Activated CD4-positive, alpha-beta T cell treated with anti-CD3 and anti-CD28 coated beads for 36 hours (primary cell): ENCODE measurements around the gene SMYD3. TPM values are rescaled to one million over a fixed set of nuclear protein-coding genes. Genes with fewer than 3 reads are reported as not detected.
A peak's percentile ranks its signal among the peaks of the same experiment; 100 is the strongest.

Source experiments
- ATAC-seq: fragments of 200-7000 bp; cut with Tn5 transposase; one replicate; pipeline ENCODE4 v1.10.0; 2021; ENCODE audit warnings: mild to moderate bottlenecking, moderate library complexity
- CTCF ChIA-PET: fragments of 350-600 bp; sonication (Branson Sonifier 250); formaldehyde crosslinking; loops from one replicate; lab custom pipeline; 2021; ENCODE audit warnings: antibody characterized with exemption; lab: Charles Lee
- POLR2A ChIA-PET: fragments of 350-600 bp; sonication (Branson Sonifier 250); formaldehyde crosslinking; loops from one replicate; lab custom pipeline; 2021; ENCODE audit warnings: antibody characterized with exemption, inconsistent platforms; lab: Charles Lee
- DNase-seq: peaks from one replicate; pipeline ENCODE4 v3.0.0-alpha.2; 2020
- H3K27ac Mint-ChIP-seq: one replicate; pipeline ENCODE4 v1.8.0; 2021; ENCODE audit warnings: mixed read lengths
- H3K27me3 Mint-ChIP-seq: one replicate; pipeline ENCODE4 v1.8.0; 2021; ENCODE audit warnings: mixed read lengths
- H3K36me3 Mint-ChIP-seq: one replicate; pipeline ENCODE4 v1.8.0; 2021; ENCODE audit warnings: low read depth, mixed read lengths
- H3K4me1 Mint-ChIP-seq: one replicate; pipeline ENCODE4 v1.8.0; 2021; ENCODE audit warnings: mixed read lengths
- H3K4me3 Mint-ChIP-seq: one replicate; pipeline ENCODE4 v1.8.0; 2021; ENCODE audit warnings: mild to moderate bottlenecking, moderate library complexity, mixed read lengths
- H3K9me3 Mint-ChIP-seq: one replicate; pipeline ENCODE4 v1.8.0; 2021; ENCODE audit warnings: low read depth, mixed read lengths
- intact Hi-C, 2 experiments: fragments of 100-400 bp; cut with DNase I in 1 of 2; cut with micrococcal nuclease in 1 of 2; formaldehyde crosslinking; loops; one replicate each; pipeline versions ENCODE4 v1.14.2 to v1.15.1; 2022 to 2024; cut with DNase I, micrococcal nuclease
- total RNA-seq, 2 experiments: library from RNA; stranded (reverse); gene quantifications; one replicate each; pipeline ENCODE4 v1.2.3, GENCODE V29; 2021

The SMYD3 gene
- total RNA-seq, 2 experiments from 2014 or later = 17.2 to 18.4 TPM

GRCh38 chr1:246004301-246004700, 502.8 kb downstream of the SMYD3 start:
- ChIA-PET POLR2A (no interaction called here), CTCF (interaction anchor here (0.6 to 1.2 kb wide), 5 partner anchors 15 to 851 kb away, joined by 3 read pairs; no protein-coding TSS in a partner anchor)
- H3K27me3 Mint-ChIP-seq = no peaks in the 10 kb centered on the region
- H3K36me3 Mint-ChIP-seq = no peaks in the 10 kb centered on the region
- H3K27ac Mint-ChIP-seq = no peak overlapping the region
- DNase-seq (no peak), ATAC-seq (no peak)
- H3K4me1 Mint-ChIP-seq = no peaks in the 10 kb centered on the region
- no peaks in the 10 kb centered on the region for H3K9me3 Mint-ChIP-seq
- intact Hi-C loops = loop anchor here in 1 of 2 experiments (10.0 kb wide), 1 partner anchor 340 kb away; no protein-coding TSS in a partner anchor
- no peak overlapping the region for H3K4me3 Mint-ChIP-seq

- intact Hi-C loops = loop anchor here (1.0 to 10.0 kb wide), 5 partner anchors 114 to 924 kb away; no protein-coding TSS in a partner anchor
- ATAC-seq (no peak), DNase-seq (no peak)
- ChIA-PET CTCF (interaction anchor here (0.6 to 1.2 kb wide), 6 partner anchors 111 to 952 kb away, joined by 3 to 8 read pairs (median 3); partner anchors contain the start of gene KIF26B), POLR2A (no interaction called here)
- H3K4me1 Mint-ChIP-seq = no peaks in the 10 kb centered on the region
- H3K36me3 Mint-ChIP-seq = no peaks in the 10 kb centered on the region
- no peak overlapping the region for H3K27ac Mint-ChIP-seq
- no peaks in the 10 kb centered on the region for H3K27me3 Mint-ChIP-seq
- no peak overlapping the region for H3K4me3 Mint-ChIP-seq
- no peaks in the 10 kb centered on the region for H3K9me3 Mint-ChIP-seq
Measured at GRCh38 chr1:246003442-246003730, 503.7 kb downstream of the SMYD3 start.

GRCh38 chr1:246002725-246003441, 504.2 kb downstream of the SMYD3 start:
- Mint-ChIP-seq H3K4me1 (no peaks in the 10 kb centered on the region), H3K9me3 (no peaks in the 10 kb centered on the region), H3K4me3 (no peak overlapping the region), H3K27me3 (no peaks in the 10 kb centered on the region), H3K36me3 (no peaks in the 10 kb centered on the region), H3K27ac (no peak overlapping the region)
- DNase-seq (peak; percentile 92), ATAC-seq (peak; percentile 74)
- CTCF ChIA-PET = interaction anchor here (0.6 to 1.2 kb wide), 6 partner anchors 110 to 951 kb away, joined by 3 to 8 read pairs (median 3); partner anchors contain the start of gene KIF26B
- intact Hi-C loops = loop anchor here (1.0 to 10.0 kb wide), 5 partner anchors 114 to 924 kb away; no protein-coding TSS in a partner anchor
- POLR2A ChIA-PET = no interaction called here

DNA sequence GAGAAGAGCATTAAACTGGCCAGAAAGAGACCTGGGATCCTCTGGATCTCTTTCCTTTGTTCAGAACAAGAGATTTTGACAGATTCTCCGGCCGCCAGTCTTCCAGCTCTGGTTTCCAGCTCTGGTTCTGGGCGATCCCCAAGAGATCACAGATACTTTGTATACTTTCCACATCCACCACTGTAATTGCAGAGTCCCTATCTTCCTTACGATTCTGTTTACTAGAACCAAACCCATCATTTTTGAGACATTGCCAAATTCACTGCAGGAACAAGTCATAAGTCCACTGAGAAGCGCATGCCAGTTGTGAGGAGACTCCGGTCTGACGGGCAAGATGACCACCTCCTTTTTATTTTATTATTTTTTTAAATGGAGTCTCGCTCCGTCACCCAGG, 505.2 kb downstream of the SMYD3 start:
- no peaks in the 10 kb centered on the region for H3K4me1 Mint-ChIP-seq
- intact Hi-C loops = loop anchor here (2.0 to 10.0 kb wide), 2 partner anchors 113 to 337 kb away; no protein-coding TSS in a partner anchor
- no peak overlapping the region for H3K4me3 Mint-ChIP-seq
- no peak overlapping the region for H3K27ac Mint-ChIP-seq
- POLR2A ChIA-PET = no interaction called here
- no peaks in the 10 kb centered on the region for H3K9me3 Mint-ChIP-seq
- no peak for DNase-seq
- CTCF ChIA-PET = interaction anchor here (1.0 kb wide), 1 partner anchor 849 kb away, joined by 7 read pairs; no protein-coding TSS in a partner anchor
- H3K27me3 Mint-ChIP-seq = no peaks in the 10 kb centered on the region
- ATAC-seq = no peak
- H3K36me3 Mint-ChIP-seq = no peaks in the 10 kb centered on the region

- intact Hi-C loops = loop anchor here in 1 of 2 experiments (10.0 kb wide), 1 partner anchor 336 kb away; no protein-coding TSS in a partner anchor
- ChIA-PET CTCF (interaction anchor here (0.6 to 1.0 kb wide), 2 partner anchors 848 to 945 kb away, joined by 3 to 7 read pairs; no protein-coding TSS in a partner anchor), POLR2A (no interaction called here)
- H3K27me3 Mint-ChIP-seq = no peaks in the 10 kb centered on the region
- H3K36me3 Mint-ChIP-seq = no peaks in the 10 kb centered on the region
- H3K4me1 Mint-ChIP-seq = no peaks in the 10 kb centered on the region
- no peak overlapping the region for H3K4me3 Mint-ChIP-seq
- H3K9me3 Mint-ChIP-seq = no peaks in the 10 kb centered on the region
- DNase-seq (no peak), ATAC-seq (no peak)
- H3K27ac Mint-ChIP-seq = no peak overlapping the region
Measured at GRCh38 chr1:246001142-246001836, 505.8 kb downstream of the SMYD3 start.

GRCh38 chr1:246000638-246001015, 506.5 kb downstream of the SMYD3 start:
- no peak overlapping the region for H3K27ac Mint-ChIP-seq
- DNase-seq (no peak), ATAC-seq (no peak)
- ChIA-PET POLR2A (no interaction called here), CTCF (interaction anchor here (0.6 kb wide), 1 partner anchor 944 kb away, joined by 3 read pairs; no protein-coding TSS in a partner anchor)
- no peak overlapping the region for H3K4me3 Mint-ChIP-seq
- intact Hi-C loops = loop anchor here in 1 of 2 experiments (10.0 kb wide), 1 partner anchor 336 kb away; no protein-coding TSS in a partner anchor
- no peaks in the 10 kb centered on the region for H3K27me3 Mint-ChIP-seq
- no peaks in the 10 kb centered on the region for H3K4me1 Mint-ChIP-seq
- H3K9me3 Mint-ChIP-seq = no peaks in the 10 kb centered on the region
- H3K36me3 Mint-ChIP-seq = no peaks in the 10 kb centered on the region

GRCh38 chr1:245999697-246000637, 507.1 kb downstream of the SMYD3 start:
- intact Hi-C loops = loop anchor here in 1 of 2 experiments (10.0 kb wide), 1 partner anchor 335 kb away; no protein-coding TSS in a partner anchor
- no peaks in the 10 kb centered on the region for H3K9me3 Mint-ChIP-seq
- no peaks in the 10 kb centered on the region for H3K4me1 Mint-ChIP-seq
- ChIA-PET CTCF (interaction anchor here (1.0 kb wide), 1 partner anchor 847 kb away, joined by 3 read pairs; no protein-coding TSS in a partner anchor), POLR2A (no interaction called here)
- no peak for ATAC-seq
- no peak overlapping the region for H3K4me3 Mint-ChIP-seq
- DNase-seq = no peak
- H3K36me3 Mint-ChIP-seq = no peaks in the 10 kb centered on the region
- H3K27ac Mint-ChIP-seq = no peak overlapping the region
- no peaks in the 10 kb centered on the region for H3K27me3 Mint-ChIP-seq

- no peak for DNase-seq
- CTCF ChIA-PET = interaction anchor here (0.7 kb wide), 1 partner anchor 55 kb away, joined by 3 read pairs; no protein-coding TSS in a partner anchor
- no peak overlapping the region for H3K27ac Mint-ChIP-seq
Measured at GRCh38 chr1:245997471-245998258, 509.4 kb downstream of the SMYD3 start.

DNA sequence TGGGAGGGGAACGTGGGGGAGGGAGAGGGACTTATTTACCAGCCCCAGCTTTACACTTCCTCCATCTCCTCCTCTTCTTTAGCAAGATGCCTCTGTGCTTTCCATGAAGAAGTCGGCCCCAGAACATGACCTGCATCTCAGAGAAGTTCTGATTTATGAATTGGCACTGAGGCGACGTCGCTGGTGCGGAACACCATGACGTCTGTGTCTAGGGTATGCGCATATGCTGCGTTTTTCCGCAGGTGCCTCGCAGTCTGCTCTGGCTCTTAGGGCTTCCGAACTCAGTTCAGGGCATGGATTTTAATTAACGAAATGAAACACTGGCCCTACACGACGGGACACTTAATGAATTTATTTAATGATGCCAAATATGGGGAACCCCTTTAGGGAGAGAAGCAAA, 510.3 kb downstream of the SMYD3 start:
- Mint-ChIP-seq H3K4me1 (no peaks in the 10 kb centered on the region), H3K27me3 (no peaks in the 10 kb centered on the region), H3K9me3 (no peaks in the 10 kb centered on the region), H3K27ac (no peak overlapping the region), H3K36me3 (peaks cover 2% of the 10 kb centered on the region), H3K4me3 (no peak overlapping the region)
- intact Hi-C loops = no loop called here
- ChIA-PET CTCF (interaction anchor here (0.6 to 0.7 kb wide), 2 partner anchors 54 to 465 kb away, joined by 3 read pairs; no protein-coding TSS in a partner anchor), POLR2A (no interaction called here)
- ATAC-seq (no peak), DNase-seq (no peak)

More at GRCh38 chr1:245997471-245998258, 509.4 kb downstream of the SMYD3 start:
- Mint-ChIP-seq H3K4me3 (no peak overlapping the region), H3K36me3 (peaks cover 2% of the 10 kb centered on the region), H3K4me1 (no peaks in the 10 kb centered on the region), H3K9me3 (no peaks in the 10 kb centered on the region), H3K27me3 (no peaks in the 10 kb centered on the region)
- no peak for ATAC-seq
- intact Hi-C loops = no loop called here
- POLR2A ChIA-PET = no interaction called here

- ChIA-PET CTCF (no interaction called here), POLR2A (interaction anchor here (0.7 kb wide), 1 partner anchor 137 kb away, joined by 3 read pairs; no protein-coding TSS in a partner anchor)
- Mint-ChIP-seq H3K4me1 (no peaks in the 10 kb centered on the region), H3K27me3 (no peaks in the 10 kb centered on the region), H3K4me3 (no peak overlapping the region), H3K36me3 (peaks cover 2% of the 10 kb centered on the region), H3K9me3 (no peaks in the 10 kb centered on the region), H3K27ac (no peak overlapping the region)
- ATAC-seq (no peak), DNase-seq (no peak)
- intact Hi-C loops = no loop called here
Measured at GRCh38 chr1:245995474-245995873, 511.6 kb downstream of the SMYD3 start.
